Thymus (tissue), 11 donors: ENCODE results near the gene RGS6. TPM values are rescaled to one million over a fixed set of nuclear protein-coding genes. Genes with fewer than 3 reads are reported as not detected.
"Not testable (repeated sequence)": the region's sequence is repeated elsewhere in the genome, so short reads cannot be mapped to it uniquely, and the experiment has no call there.

ENCODE experiments used
- DNase-seq, 9 donors: peaks; one replicate each; pipeline ENCODE4 v3.0.0-alpha.2; 2013; ENCODE audit warnings: low spot score in 9 of 9, low read depth in 6 of 9, missing footprints in 1 of 9
- H3K27ac ChIP-seq, 2 donors: one replicate each; pipeline ENCODE4 v1.5.1; 2013; ENCODE audit warnings: control low read depth in 1 of 2, low read depth in 1 of 2, low read length in 1 of 2, mild to moderate bottlenecking in 1 of 2, moderate library complexity in 1 of 2
- H3K27me3 ChIP-seq, 2 donors: one replicate each; pipeline ENCODE4 v1.5.1; 2013; ENCODE audit warnings: low read length in 1 of 2; ENCODE audit not compliant: control insufficient read depth in 2 of 2, insufficient read depth in 1 of 2
- H3K36me3 ChIP-seq, 2 donors: one replicate each; pipeline ENCODE4 v1.5.1; 2013; ENCODE audit warnings: low read length in 1 of 2, mild to moderate bottlenecking in 1 of 2, moderate library complexity in 1 of 2; ENCODE audit not compliant: control insufficient read depth in 2 of 2, insufficient read depth in 2 of 2
- H3K4me1 ChIP-seq, 2 donors: one replicate each; pipeline ENCODE4 v1.5.1; 2013; ENCODE audit warnings: low read length in 2 of 2; ENCODE audit not compliant: control insufficient read depth in 2 of 2, insufficient read depth in 2 of 2
- H3K4me3 ChIP-seq, 2 donors: one replicate each; pipeline ENCODE4 v1.5.1; 2013; ENCODE audit warnings: low read length in 2 of 2, control low read depth in 1 of 2, mild to moderate bottlenecking in 1 of 2
- H3K9me3 ChIP-seq, 2 donors: one replicate each; pipeline ENCODE4 v1.5.1; 2013; ENCODE audit warnings: low read length in 1 of 2, mild to moderate bottlenecking in 1 of 2; ENCODE audit not compliant: control insufficient read depth in 2 of 2, insufficient read depth in 1 of 2
- WGBS: extraction: QIAGEN DNeasy Blood & Tissue Kit; methylation state at CpG from one replicate; pipeline ENCODE4 v1.1.7; 2013; 5-methylcytosine and 5-hydroxymethylcytosine counted together
- polyA plus RNA-seq: library from polyadenylated mRNA; stranded (reverse); fragments of 200-250 nt; gene quantifications from one replicate; pipeline ENCODE4 v1.2.3, GENCODE V29; 2013
- total RNA-seq: library from RNA; stranded (reverse); fragments of 120-200 nt; gene quantifications from one replicate; pipeline ENCODE4 v1.2.4, GENCODE V29; 2013
- donor health status: healthy.

Gene RGS6
- total and polyA plus RNA-seq, 2 donors, result 0.28 to 0.80 TPM

GRCh38 chr14:71940500-71940899 lies 8.3 kb downstream of the RGS6 start:
- H3K9me3 ChIP-seq, H3K36me3 ChIP-seq, H3K4me3 ChIP-seq: not testable (repeated sequence)

GRCh38 chr14:71941616-71942015 lies 9.4 kb downstream of the RGS6 start:
- not testable (repeated sequence) for H3K4me1 ChIP-seq, DNase-seq, H3K27ac ChIP-seq, H3K4me3 ChIP-seq, H3K36me3 ChIP-seq, H3K9me3 ChIP-seq, H3K27me3 ChIP-seq
- WGBS, result 99% methylated on average over 2 of the region's 2 CpGs

More at GRCh38 chr14:71940500-71940899, 8.3 kb downstream of the RGS6 start:
- H3K27ac ChIP-seq, H3K4me1 ChIP-seq, H3K27me3 ChIP-seq, DNase-seq: not testable (repeated sequence)

GRCh38 chr14:71942904-71943694 lies 10.9 kb downstream of the RGS6 start:
- H3K27me3 ChIP-seq, result no peaks in the 10 kb centered on the region
- H3K36me3 ChIP-seq, result no peaks in the 10 kb centered on the region
- H3K4me3 ChIP-seq, result no peak overlapping the region
- 49% methylated on average over 4 of the region's 4 CpGs for WGBS
- H3K9me3 ChIP-seq, result no peaks in the 10 kb centered on the region
- H3K27ac ChIP-seq, result no peak overlapping the region
- no peaks in the 10 kb centered on the region for H3K4me1 ChIP-seq
- no peak for DNase-seq

GRCh38 chr14:71943695-71944018 lies 11.4 kb downstream of the RGS6 start:
- H3K27me3 ChIP-seq, result no peaks in the 10 kb centered on the region
- no peak overlapping the region for H3K27ac ChIP-seq
- H3K4me1 ChIP-seq, result no peaks in the 10 kb centered on the region
- H3K9me3 ChIP-seq, result no peaks in the 10 kb centered on the region
- 47% methylated on average over 1 of the region's 1 CpG for WGBS
- DNase-seq, result no peak
- no peak overlapping the region for H3K4me3 ChIP-seq
- H3K36me3 ChIP-seq, result no peaks in the 10 kb centered on the region

GRCh38 chr14:71947947-71948500 lies 15.8 kb downstream of the RGS6 start:
- DNase-seq, result no peak
- no peaks in the 10 kb centered on the region for H3K4me1 ChIP-seq
- no peak overlapping the region for H3K27ac ChIP-seq
- H3K4me3 ChIP-seq, result no peak overlapping the region
- no peaks in the 10 kb centered on the region for H3K9me3 ChIP-seq
- no peaks in the 10 kb centered on the region for H3K36me3 ChIP-seq
- 90% methylated on average over 5 of the region's 5 CpGs for WGBS
- no peaks in the 10 kb centered on the region for H3K27me3 ChIP-seq

- no peak overlapping the region for H3K27ac ChIP-seq
- H3K4me3 ChIP-seq, result no peak overlapping the region
- H3K36me3 ChIP-seq, result no peaks in the 10 kb centered on the region
- H3K9me3 ChIP-seq, result no peaks in the 10 kb centered on the region
- H3K4me1 ChIP-seq, result no peaks in the 10 kb centered on the region
- no peak for DNase-seq
- 95% methylated on average over 6 of the region's 6 CpGs for WGBS
- no peaks in the 10 kb centered on the region for H3K27me3 ChIP-seq
Measured at GRCh38 chr14:71952381-71953363, 20.4 kb downstream of the RGS6 start.

GRCh38 chr14:71956920-71957563 lies 24.8 kb downstream of the RGS6 start:
- Histone ChIP-seq H3K4me3 (no peak overlapping the region), H3K27me3 (no peaks in the 10 kb centered on the region), H3K9me3 (no peaks in the 10 kb centered on the region), H3K27ac (no peak overlapping the region), H3K36me3 (no peaks in the 10 kb centered on the region), H3K4me1 (no peaks in the 10 kb centered on the region)
- 78% methylated on average over 3 of the region's 3 CpGs for WGBS
- no peak for DNase-seq

- Histone ChIP-seq H3K4me3 (no peak overlapping the region), H3K36me3 (no peaks in the 10 kb centered on the region), H3K9me3 (no peaks in the 10 kb centered on the region), H3K4me1 (no peaks in the 10 kb centered on the region), H3K27me3 (no peaks in the 10 kb centered on the region), H3K27ac (no peak overlapping the region)
- WGBS, result 55% methylated on average over 5 of the region's 5 CpGs
- DNase-seq, result no peak
Measured at GRCh38 chr14:71959055-71959454, 26.8 kb downstream of the RGS6 start.
